NCI-H510A treated with DMSO at 0.1 percent for 48 hours (cell line): ENCODE measurements around the gene CCR6.

Experiments used
- DNase-seq: peaks from one replicate; lab custom pipeline; 2025; lab: John Stamatoyannopoulos, UW

CCR6 gene

DNA sequence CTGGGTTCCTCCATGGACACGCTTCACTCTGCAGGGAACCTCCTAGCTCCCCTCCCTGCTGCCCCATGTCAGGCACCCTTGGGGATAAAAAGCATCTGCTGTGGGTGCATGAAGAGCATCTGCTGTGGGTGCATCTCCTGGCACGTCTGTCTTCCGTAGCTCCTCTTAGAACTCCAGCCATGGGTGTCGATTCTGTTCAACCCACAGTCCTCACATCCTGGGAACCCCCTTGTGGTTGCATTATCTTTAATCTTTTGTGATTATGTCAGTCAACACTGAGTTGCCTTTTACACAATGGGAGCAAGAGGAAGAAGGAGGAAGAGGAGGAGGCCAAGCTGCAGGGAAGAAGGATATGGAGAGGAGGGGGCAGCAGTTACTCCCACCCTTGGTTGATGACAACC, 24.1 kb upstream of the CCR6 start:
- no peak for DNase-seq

DNA sequence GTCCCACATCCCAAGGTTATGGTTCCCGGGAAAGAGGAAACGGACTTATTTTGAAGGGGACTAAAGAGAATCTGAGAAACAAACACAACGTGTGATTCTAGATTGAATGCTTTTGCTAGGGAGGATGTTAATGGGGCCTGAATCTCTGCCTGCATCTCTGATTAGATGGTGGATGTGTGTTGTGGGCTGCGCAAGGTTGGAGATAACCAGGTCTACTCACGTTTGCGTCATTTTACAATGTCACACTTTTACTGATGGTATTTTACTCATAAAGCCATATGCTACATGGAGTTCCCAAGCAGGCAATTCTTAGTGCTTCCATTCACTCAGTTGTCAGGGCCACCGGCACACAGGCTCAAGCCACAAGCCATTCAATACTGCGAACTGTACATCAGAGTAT, 23.2 kb upstream of the CCR6 start:
- no peak for DNase-seq

DNA sequence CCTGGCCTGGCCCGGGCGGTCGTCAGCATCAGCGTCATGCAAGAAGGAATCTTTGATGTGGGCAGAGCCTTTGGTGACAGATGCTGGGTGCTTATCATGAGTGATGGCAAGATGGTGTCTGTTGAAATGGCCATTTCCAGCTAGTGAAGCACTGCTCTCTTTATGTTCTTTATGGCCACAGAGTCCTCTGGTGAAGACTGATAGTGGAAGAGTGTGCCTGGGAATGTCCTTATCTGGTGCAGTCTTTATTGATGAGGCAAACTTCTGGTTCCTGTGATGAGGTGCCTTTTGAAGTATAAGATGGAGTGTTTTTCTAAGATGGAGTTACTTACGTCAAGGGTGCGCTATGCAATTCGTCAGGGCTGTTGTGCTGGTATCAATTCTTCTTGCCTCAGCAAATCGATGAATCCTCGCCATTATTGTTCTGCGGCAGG, 22.6 kb upstream of the CCR6 start:
- DNase-seq: no peak

DNA sequence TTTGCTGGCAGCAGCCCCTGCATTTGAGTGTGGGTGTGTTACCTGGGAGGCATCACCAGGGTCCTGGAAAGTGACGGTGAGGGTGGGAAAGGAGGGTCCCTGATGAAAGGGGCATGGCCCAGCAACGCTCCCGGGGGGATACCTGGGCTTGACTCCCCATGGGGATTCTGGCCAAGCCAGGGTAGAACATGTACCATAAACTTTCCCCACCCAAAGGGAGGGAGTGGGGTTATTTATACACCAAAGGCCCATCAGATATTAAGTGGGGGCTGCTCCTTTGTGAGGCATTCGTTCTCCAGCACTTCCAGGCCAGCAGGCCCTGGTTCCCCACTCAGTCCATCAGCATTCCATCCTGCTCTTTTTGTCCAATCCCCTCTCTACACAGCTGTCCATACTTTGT, 20.6 kb upstream of the CCR6 start:
- DNase-seq: no peak

DNA sequence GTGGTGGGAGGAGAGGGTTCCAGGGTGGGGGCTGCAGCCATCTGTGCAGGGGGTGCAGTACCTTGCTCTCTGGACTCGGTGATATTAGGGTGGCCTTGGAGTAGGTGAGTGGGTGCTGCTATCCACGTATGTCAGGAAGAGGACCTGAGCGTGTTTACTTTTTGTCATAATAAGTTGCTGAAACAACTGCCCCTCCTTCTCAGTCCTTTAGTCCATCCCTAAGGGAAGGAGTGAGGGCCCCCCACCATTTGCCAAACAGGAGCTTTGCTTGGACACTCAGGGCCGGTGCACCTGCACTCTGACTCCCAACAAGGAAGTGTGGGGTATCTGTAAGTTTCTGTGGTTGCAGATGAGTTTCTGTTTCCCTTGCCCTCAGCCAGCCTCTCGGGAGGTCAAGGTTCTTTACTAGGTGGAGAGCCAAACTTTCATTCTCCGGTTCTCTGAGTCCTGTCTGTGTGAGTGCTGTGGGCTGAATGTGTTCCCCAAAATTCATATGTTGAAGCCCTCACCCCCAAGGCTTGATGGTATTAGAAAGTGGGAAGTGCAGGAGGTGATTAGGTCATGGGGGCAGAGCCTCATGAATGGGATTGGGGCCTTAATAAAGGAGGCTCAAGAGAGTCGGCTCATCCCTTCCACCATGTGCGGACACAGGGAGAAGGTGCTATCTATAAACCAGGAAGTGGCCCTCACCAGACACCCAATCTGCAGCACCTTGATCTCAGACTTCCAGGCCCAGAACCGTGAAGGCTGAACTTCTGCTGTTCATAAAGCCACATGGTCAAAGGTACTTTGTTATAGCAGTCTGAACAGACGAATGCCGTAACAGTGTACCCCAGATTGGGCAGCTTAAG, 19.6 kb upstream of the CCR6 start:
- no peak for DNase-seq

DNA sequence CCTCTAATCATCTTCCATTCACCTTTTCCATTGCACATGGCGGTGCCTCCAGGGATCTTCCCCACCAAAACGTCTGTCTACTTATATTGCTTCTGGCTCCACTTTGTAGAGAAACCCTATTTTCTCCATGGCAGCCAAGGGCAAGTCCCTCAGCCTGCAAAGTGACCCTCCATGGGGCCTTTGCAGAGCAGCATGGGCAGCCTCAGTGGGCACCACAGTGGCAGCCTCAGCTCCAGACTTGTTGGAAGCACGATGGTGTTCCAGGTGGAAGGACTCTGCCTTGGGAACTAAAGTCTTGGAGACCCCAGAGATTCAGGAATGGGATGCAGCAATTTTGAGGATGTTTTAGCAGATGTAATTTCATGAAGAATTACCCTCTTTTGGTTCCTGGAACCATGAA, 18.5 kb upstream of the CCR6 start:
- no peak for DNase-seq

DNA sequence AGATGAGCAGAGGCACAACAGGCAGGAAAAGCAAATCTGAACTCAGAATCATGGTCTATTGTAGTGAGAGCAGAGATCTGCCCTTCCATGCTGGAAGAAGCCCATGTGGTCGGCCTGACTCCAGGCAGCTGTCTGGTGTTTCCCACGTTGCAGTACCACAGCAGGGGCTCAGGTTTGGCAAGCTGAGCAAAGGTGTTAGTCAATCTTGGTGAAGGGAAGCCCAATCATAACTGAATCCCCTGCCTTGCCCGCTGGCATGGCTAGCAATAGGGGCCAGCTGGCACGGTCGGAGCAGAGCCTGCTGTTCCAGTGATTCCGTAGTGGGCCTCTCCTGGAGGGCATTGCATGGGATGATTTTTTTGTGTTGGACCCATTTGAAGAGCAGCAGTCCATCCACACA, 17.8 kb upstream of the CCR6 start:
- no peak for DNase-seq

DNA sequence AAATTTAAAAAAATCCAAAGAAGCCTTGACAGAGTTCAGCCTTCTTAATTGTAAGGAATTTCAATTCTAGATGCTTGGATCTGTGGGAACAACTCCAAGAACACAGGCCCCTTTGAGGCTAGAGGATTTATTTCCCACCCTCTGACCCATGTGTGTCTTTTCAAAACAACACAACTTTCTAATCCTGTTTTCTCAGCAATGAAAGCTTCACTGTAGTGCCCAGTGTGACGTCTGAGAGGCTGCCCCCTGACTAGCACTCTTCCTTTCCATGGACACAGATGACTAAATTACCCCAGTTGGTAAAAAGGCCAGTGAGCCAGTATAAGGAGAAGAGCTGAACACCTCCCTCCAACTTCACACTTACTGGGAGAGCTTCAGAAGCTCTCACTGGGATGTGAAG, 16.5 kb upstream of the CCR6 start:
- no peak for DNase-seq

DNA sequence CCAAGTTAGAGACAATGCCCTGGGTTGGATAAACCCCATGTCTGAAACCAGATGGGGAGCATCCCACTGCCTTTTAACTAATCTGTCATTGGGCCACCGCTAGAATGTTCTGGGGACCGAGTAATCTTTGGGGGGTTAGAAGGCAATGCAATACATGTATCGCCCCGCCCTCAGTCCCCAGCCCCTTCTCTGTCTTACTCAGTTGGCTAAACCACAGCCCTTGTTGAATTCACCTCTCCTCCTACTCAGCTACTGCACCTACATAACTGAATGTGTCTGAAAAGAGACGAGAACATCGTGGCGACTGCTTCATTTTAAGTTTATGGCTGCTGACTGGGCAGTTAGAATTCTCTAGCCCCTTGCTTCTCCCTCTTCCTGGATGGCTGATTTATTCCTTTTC, 15.1 kb upstream of the CCR6 start:
- no peak for DNase-seq

DNA sequence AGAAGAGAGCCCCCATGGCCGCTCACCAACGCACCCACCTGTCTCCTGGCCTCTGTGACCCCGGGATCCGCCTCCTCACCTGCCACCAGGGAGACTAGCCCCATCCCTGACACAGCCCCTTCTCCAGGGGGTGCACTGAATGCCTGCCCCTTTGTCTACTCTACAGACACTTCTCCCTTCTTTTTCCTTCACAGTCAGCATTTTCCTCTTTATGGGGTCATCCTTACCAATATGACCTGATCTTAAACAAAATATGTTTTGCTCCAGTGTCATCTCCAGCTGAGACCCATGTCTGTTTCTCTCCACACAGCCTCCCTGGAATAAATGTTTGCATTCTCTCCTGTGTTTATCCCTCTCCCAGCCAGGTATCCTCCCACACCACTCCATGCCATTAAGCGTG, 14.6 kb upstream of the CCR6 start:
- peak; percentile 14 for DNase-seq

DNA sequence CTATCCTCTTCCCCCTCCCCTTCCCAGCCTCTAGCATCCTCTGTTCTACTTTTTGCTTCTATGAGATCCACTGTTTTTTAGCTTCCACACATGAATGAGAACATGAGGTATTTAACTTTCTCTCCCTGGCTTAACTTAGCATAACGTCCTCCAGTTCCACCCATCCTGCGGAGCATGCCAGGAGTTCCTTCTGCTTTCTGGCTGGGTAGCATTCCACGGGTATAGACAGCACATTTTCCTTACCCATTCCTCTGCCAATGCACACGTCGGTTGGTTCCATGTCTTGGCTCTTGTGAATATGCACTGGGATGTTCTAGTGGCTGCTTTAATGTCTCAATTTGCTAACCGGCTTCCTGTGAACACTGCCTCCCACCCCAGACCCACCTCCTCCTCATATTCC, 13.2 kb upstream of the CCR6 start:
- no peak for DNase-seq

DNA sequence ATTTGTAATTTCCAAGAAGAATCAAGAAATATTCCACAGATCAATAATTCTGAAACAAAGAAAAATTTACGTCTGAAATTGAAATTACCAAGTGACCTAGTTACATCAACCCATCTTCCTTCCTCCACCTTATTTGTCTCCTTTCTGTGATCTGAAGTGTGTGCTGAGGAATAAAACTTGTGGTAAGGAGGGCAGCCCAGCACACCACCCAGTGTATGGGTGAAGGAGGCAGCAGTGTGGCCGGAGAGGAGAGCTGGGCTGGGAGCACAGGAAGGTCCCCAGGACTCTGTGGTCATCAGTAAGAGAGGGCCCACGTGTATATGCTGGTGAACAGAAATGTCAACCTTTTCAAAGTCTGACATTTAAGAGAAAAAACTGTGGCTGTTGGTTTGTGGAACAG, 11.3 kb upstream of the CCR6 start:
- DNase-seq: no peak

DNA sequence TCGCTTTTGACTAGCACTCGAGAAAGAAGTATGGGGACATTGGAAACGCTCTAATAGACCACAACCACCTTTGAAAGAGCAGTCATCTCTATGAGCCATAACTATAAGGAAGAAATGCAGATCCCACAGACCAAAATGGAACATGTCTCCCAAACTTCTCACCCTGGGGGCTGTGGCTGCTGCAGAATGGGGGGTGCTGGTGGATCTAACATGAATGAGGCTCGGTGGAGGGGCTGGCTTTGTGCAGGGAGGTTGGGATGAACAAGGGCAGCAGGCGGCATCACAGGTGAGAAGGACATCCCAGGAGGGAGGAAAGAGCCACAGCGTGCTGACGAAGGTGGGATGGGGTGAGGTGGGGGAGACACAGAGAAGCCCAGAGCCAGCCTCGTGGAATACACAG, 10.5 kb upstream of the CCR6 start:
- DNase-seq: no peak

DNA sequence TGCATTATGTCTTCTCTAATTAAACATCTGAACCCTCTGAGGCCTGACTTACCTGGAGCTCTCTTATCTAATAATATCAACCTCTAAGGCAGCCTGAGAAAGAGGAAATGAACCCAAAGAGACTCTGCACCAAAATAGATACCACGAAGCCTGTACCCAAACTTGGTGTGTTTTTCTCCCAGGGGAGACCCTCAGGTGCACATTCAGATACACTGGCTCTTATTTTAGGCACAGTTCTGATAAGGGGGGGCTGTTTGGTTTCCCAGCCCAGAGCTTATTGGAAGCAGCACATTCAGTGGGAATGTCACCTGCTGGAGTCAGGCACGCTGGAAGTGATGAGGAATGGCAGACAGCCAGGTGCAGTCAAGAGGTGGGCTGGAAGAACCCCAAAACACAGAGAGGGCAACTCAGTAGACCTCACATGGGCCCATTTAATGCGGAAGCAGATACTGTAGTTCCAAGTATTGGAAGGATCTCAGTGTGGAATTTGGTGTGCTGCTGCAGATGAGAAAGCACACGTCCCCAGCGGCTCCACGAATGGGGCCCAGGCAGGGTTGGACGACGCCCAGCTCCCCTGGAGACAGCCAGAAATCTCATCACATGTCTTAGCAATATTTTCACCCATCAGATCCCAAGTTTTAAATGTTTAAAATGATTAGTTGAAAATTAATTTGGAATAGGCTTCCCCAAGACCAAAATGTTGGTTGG, 9.7 kb upstream of the CCR6 start:
- DNase-seq: no peak

DNA sequence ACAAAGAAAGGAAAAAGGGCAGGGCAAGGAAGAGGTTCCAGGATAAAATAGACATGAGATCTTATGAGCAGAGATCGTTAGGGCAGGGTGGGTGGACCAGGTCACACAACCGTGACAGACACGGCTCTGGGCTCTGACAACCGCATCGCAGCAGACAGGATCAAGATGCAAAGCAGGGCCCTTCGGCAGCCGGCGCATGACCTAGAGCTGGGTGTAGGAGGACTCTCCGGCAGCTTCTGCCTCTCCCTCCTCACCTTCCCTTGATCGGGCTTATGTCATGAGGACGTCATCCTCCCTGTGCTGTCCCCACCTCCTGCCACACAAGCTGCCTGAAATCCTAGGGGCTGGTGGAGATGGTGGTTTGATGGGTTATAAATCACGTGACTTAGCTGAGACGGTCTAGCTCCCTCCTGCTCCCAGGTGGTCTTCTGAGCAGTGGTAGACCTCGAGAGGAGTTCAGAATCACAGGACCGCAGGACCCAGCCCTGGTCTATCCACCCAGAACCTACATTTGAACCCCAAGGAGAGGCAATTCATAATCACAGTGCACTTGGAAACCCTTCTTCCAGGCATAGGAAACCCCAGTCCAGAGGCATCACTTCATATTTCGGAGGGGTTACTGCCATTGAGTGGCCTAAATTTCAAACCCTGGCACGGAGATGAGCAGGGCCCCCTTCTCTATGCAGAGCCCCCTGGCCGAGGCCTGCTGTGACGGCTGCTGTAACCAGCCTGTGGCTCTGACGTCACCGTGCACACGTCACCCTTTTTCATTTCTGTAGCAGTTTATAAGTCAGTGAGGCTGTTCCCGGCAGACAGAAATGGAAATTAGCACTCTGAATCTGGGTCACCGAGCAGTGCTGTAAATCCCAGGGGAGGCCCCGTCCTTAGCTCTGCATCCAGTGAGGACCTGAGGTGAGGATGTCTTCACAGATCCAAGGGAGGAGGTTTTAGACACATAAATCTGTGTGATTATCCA, 8.7 kb upstream of the CCR6 start:
- DNase-seq: no peak

DNA sequence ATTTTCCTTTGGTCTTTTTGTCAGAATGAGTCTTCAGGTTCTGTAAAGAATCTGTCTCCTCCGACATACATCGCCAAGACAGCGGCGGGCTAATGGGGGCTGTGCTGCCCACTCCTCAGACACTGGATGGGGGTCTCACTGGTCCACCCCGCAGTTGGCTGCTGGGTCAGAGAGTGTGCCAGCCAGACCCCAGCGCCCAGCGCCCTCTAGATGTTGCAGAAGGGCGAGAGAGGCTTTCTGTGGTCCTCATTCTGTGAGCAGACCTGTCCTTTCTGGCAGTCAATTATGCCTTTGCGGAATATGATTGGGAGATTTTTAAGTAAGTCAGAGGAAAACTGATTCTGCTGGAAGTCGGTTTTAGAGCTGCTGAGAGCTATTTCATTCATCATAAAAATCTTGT, 7.8 kb upstream of the CCR6 start:
- no peak for DNase-seq

DNA sequence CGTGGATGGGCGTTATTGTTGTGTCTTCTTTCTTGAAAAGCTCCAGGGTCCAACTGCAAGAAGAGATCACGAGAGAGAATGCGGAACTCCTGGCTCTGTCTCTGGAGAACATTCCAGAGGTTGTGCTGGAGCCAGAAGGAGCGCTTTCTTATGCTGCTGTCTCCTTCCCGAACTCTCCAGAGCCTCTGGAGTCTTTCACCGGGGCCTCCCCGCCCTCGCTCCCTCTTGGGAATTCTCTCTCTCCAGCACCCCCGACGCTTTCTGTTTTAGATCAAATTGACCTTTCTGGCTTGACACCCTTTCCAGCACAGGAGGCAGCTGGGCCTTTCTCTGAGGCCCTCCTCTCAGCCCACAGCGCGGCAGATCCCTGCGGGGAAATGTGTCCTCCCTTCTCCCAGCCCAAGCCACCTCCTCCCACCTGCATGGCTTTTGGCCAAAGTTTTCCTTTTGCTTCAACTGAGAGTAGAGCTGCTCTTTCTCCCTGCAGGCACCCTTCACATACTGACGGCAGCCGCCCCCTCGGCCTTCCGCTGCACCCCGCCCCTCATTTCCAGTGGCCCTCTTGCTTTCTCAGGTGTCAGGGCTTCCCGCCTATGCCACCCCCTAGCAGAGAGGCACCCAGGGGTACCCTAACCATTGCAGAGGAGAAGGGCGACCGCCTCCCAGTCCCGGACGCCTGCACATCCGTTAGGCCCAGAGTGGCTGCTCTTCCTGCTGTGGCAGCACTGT, 6.6 kb upstream of the CCR6 start:
- no peak for DNase-seq

DNA sequence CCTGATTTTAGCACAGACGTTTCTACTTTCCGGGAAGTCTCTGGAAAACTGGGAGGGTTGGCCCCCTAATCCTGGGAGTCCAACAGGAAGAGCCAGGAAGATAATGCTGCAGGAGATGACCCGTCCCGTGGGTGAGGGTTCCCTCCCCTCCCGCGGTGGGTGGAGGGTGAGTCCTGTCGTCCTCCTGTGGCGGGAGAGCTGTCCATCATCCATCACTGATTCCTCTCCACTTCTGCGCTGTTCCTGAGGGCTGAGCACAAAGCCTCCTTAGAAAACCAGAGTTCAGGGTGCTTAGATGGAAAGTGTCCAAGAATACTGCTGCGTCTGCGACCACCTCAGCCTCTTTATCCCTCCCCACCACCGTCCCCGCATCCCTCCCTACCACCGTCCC, 6.1 kb upstream of the CCR6 start:
- DNase-seq: no peak

DNA sequence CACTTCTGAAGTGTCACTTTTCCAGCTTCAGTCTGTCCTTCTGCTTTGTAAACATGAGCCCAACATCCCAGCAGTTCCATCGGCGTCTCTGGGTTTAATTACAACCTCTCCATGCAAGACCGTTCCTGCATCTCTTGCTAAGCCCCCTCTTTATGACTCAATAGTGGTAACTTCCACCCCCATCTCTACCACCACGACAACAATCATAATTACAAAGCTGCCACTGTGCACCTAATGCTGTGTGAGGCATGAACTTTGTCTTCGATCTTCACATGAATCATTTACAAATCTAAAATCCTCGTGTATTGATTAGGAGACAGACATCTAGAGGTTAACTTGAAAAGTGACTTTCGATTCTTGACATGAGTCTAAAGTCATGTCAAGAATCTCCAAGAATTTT, 4.9 kb upstream of the CCR6 start:
- no peak for DNase-seq

DNA sequence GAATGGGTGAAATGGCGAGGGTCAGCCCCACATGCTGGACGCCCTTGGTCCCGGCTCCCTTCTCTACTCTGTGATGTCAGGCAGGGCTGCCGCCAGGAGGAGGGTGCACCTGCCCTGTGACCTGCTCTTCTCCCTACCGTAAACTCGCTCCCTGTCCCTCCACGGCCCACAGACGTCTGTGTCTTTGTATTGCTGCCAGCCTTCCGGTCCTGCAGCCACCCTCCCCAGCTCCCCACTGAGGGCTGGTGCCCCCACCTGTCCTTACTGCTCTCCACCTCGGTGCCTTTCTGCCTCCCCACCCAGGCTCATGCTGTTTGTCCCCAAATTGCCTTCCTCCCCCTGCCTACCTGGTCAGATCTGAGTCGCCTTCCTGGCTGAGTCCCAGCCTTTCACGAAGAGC, 4.1 kb upstream of the CCR6 start:
- DNase-seq: no peak

DNA sequence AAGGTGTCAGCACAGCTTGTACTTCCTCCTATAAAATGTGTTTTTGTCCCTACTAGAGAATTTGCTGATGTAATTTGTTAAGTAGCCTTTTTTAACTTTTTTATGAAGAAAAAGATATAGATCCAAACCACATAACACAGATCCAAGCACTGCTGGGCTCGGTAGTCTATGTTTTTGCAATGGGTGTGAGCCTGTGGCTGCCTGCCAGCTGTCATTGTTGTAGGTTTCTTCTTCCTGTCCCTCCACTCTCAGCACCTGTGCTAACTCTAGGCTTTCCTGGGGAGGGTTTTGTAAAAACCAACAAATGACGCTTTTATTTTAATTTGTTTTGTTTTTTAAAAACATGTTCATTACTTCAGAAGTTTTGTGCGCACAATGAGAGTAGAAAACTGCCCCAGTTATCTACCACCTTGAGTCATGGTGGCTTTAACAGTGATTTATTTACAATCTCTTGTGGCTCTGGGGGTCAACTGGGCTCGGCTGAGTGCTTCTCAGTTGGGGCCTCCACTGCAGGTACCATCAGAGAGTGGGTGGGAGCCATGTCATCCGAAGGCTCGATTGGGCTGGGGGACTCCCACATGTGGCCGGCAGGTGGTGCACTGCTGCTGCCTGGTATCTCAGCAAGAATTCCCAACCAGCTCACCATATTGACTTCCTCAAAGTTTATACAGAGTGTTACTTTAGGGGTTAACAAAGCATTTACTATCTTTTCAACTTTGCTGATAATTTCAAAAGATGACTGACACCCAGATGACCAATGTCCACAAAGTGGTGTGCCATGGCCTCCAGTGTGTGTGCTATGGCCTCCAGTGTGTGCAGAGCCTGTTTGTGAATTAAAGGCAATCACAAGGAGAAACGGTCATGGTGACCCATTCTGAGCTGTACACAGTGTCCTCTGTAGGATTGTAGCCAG, 3.0 kb upstream of the CCR6 start:
- DNase-seq: no peak
